ENCODE data around the gene CX3CR1. TPM values are rescaled to one million over a fixed set of nuclear protein-coding genes. Genes with fewer than 3 reads are reported as not detected.

The CX3CR1 gene
- total and polyA plus RNA-seq, 9 of the 15 experiments (the other 6 are each of a cell fraction or from before 2014, with no cell fraction given): 0.03 to 0.21 TPM; not detected in 7

DNA sequence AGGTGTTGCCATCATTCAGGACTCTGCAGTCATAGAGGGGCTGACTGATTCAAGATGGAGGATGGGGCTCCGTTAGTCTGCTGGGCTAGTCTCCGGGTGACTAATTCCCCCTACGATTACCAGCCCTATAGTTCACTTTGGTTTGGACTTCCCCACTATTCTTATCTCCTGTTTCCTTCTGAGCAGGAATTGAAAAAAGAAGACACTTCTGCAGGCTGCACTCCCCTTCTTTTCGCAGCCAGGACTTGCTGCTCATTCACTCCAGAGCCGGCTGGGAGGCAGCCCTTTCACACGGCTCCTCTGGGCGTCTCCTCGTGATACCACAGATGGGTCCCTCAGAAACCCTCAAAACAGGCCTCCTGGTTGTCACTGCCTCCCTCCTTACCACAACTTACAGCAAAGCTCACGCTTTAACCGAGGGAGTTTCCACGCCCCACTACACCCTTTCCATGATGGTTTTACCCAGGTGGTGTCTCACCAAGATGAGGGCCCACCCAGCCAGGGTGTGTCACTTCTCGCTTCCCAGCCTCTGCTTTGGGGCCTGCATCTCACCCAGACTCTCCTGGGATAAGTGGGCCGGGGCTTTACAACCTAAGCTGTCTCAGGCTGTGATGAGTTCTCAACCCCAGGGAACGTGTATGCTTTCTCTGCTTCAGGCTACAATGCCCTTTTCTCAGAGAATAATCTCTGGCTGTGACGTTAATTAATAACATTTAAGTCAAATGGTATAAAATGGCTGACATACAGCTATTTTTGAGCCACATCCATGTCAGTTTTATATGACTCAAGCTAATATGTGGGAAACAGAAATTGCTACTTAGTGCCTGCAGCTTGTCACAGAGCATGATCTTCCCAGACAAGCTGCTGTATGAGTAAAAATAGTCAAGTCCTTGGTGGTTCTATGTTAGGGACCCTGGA is 11.9 kb downstream of the CX3CR1 start (continued):
- no peak for TF ChIP-seq MECOM (CRISPR knock-in tag; IDR thresholded peaks at IDR 0.05)
- no peak for TF ChIP-seq RHOXF2B (CRISPR knock-in tag; conservative IDR thresholded peaks at IDR 0.05)
- TF ChIP-seq SLC30A9 (CRISPR knock-in tag; IDR thresholded peaks at IDR 0.05): no peak
- TF ChIP-seq HDAC6 (IDR thresholded peaks at IDR 0.05; ENCODE audit: low read depth, low read length): no peak
- no peak for TF ChIP-seq ZNF3 (CRISPR knock-in tag; IDR thresholded peaks at IDR 0.05)
- TF ChIP-seq MEF2D (tag; conservative IDR thresholded peaks at IDR 0.05; ENCODE audit: low read depth): no peak
- TF ChIP-seq KHSRP (IDR thresholded peaks at IDR 0.05): no peak
- no peak for TF ChIP-seq SMC3 (conservative IDR thresholded peaks at IDR 0.05; ENCODE audit: insufficient read depth, low read depth, low read length)
- TF ChIP-seq, protein P1, sequence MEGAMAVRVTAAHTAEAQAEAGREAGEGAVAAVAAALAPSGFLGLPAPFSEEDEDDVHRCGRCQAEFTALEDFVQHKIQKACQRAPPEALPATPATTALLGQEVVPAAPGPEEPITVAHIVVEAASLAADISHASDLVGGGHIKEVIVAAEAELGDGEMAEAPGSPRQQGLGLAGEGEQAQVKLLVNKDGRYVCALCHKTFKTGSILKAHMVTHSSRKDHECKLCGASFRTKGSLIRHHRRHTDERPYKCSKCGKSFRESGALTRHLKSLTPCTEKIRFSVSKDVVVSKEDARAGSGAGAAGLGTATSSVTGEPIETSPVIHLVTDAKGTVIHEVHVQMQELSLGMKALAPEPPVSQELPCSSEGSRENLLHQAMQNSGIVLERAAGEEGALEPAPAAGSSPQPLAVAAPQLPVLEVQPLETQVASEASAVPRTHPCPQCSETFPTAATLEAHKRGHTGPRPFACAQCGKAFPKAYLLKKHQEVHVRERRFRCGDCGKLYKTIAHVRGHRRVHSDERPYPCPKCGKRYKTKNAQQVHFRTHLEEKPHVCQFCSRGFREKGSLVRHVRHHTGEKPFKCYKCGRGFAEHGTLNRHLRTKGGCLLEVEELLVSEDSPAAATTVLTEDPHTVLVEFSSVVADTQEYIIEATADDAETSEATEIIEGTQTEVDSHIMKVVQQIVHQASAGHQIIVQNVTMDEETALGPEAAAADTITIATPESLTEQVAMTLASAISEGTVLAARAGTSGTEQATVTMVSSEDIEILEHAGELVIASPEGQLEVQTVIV (CRISPR knock-in tag; IDR thresholded peaks at IDR 0.05; ENCODE audit: borderline replicate concordance): no peak
- TF ChIP-seq ELF4 (CRISPR knock-in tag; IDR thresholded peaks at IDR 0.05): no peak
- TF ChIP-seq CCAR2 (IDR thresholded peaks at IDR 0.05; ENCODE audit: low read depth, low read length): no peak
- no peak; a peak in 1 of 4 replicates for TF ChIP-seq MAZ (CRISPR knock-in tag; conservative IDR thresholded peaks at IDR 0.05 in 1 of 2, IDR thresholded peaks at IDR 0.05 in 1 of 2)
- no peak for TF ChIP-seq FOXJ3 (CRISPR knock-in tag; IDR thresholded peaks at IDR 0.05)
- no peak for TF ChIP-seq ZNF507 (tag; conservative IDR thresholded peaks at IDR 0.05)
- TF ChIP-seq, protein P2, sequence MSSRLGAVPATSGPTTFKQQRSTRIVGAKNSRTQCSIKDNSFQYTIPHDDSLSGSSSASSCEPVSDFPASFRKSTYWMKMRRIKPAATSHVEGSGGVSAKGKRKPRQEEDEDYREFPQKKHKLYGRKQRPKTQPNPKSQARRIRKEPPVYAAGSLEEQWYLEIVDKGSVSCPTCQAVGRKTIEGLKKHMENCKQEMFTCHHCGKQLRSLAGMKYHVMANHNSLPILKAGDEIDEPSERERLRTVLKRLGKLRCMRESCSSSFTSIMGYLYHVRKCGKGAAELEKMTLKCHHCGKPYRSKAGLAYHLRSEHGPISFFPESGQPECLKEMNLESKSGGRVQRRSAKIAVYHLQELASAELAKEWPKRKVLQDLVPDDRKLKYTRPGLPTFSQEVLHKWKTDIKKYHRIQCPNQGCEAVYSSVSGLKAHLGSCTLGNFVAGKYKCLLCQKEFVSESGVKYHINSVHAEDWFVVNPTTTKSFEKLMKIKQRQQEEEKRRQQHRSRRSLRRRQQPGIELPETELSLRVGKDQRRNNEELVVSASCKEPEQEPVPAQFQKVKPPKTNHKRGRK (tag; IDR thresholded peaks at IDR 0.05): no peak
- TF ChIP-seq ZNF311 (CRISPR knock-in tag; IDR thresholded peaks at IDR 0.05): no peak
- no peak for TF ChIP-seq MBD2 (IDR thresholded peaks at IDR 0.05; ENCODE audit: borderline replicate concordance, low read depth)
- TF ChIP-seq, protein P3, sequence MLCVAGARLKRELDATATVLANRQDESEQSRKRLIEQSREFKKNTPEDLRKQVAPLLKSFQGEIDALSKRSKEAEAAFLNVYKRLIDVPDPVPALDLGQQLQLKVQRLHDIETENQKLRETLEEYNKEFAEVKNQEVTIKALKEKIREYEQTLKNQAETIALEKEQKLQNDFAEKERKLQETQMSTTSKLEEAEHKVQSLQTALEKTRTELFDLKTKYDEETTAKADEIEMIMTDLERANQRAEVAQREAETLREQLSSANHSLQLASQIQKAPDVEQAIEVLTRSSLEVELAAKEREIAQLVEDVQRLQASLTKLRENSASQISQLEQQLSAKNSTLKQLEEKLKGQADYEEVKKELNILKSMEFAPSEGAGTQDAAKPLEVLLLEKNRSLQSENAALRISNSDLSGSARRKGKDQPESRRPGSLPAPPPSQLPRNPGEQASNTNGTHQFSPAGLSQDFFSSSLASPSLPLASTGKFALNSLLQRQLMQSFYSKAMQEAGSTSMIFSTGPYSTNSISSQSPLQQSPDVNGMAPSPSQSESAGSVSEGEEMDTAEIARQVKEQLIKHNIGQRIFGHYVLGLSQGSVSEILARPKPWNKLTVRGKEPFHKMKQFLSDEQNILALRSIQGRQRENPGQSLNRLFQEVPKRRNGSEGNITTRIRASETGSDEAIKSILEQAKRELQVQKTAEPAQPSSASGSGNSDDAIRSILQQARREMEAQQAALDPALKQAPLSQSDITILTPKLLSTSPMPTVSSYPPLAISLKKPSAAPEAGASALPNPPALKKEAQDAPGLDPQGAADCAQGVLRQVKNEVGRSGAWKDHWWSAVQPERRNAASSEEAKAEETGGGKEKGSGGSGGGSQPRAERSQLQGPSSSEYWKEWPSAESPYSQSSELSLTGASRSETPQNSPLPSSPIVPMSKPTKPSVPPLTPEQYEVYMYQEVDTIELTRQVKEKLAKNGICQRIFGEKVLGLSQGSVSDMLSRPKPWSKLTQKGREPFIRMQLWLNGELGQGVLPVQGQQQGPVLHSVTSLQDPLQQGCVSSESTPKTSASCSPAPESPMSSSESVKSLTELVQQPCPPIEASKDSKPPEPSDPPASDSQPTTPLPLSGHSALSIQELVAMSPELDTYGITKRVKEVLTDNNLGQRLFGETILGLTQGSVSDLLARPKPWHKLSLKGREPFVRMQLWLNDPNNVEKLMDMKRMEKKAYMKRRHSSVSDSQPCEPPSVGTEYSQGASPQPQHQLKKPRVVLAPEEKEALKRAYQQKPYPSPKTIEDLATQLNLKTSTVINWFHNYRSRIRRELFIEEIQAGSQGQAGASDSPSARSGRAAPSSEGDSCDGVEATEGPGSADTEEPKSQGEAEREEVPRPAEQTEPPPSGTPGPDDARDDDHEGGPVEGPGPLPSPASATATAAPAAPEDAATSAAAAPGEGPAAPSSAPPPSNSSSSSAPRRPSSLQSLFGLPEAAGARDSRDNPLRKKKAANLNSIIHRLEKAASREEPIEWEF (CRISPR knock-in tag; IDR thresholded peaks at IDR 0.05): no peak
